GM21367 (cell line): Measurements from ENCODE around the gene RAE1.

Source experiments
- ATAC-seq: cut with Tn5 transposase; IDR thresholded peaks from one replicate; pipeline ENCODE4 v1.9.1; 2021; ENCODE audit not compliant: unreplicated experiment

Gene RAE1

GRCh38 chr20:57387463-57387862, 36.4 kb downstream of the RAE1 start:
- no peak for ATAC-seq

- no peak for ATAC-seq
Measured at GRCh38 chr20:57387945-57388371, 36.9 kb downstream of the RAE1 start.

- no peak for ATAC-seq
Measured at GRCh38 chr20:57388953-57389694, 38.1 kb downstream of the RAE1 start.

GRCh38 chr20:57389695-57390603, 38.9 kb downstream of the RAE1 start:
- no peak for ATAC-seq

GRCh38 chr20:57390604-57391438, 39.8 kb downstream of the RAE1 start, which contains the start of gene RBM38:
Gene RBM38, plus strand, starts transcription at chr20:57391396. Its CDS starts 186 bp downstream, at chr20:57391582.
- peak; percentile 39 for ATAC-seq

- peak; percentile 9 for ATAC-seq
Measured at GRCh38 chr20:57391439-57392301, 40.6 kb downstream of the RAE1 start.

GRCh38 chr20:57392512-57393271, 41.6 kb downstream of the RAE1 start:
- no peak for ATAC-seq

- no peak for ATAC-seq
Measured at GRCh38 chr20:57393321-57394120, 42.5 kb downstream of the RAE1 start.

GRCh38 chr20:57394121-57395082, 43.3 kb downstream of the RAE1 start:
- no peak for ATAC-seq

GRCh38 chr20:57395111-57395966, 44.3 kb downstream of the RAE1 start:
- ATAC-seq: no peak

GRCh38 chr20:57396212-57396983, 45.3 kb downstream of the RAE1 start:
- ATAC-seq: no peak

- ATAC-seq: no peak
Measured at GRCh38 chr20:57396984-57397692, 46.1 kb downstream of the RAE1 start.

- ATAC-seq: peak; percentile 3
Measured at GRCh38 chr20:57397693-57398108, 46.6 kb downstream of the RAE1 start.

- peak; percentile 46 for ATAC-seq
Measured at GRCh38 chr20:57398231-57398821, 47.3 kb downstream of the RAE1 start.
